HCT116 (cell line): Measurements from ENCODE around the gene NDUFB8. TPM values are rescaled to one million over a fixed set of nuclear protein-coding genes. Genes with fewer than 3 reads are reported as not detected.
A peak's percentile ranks its signal among the peaks of the same experiment; 100 is the strongest.

Experiments used
- ATAC-seq: fragments of 200-7000 bp; cut with Tn5 transposase; 2 replicates; pipeline ENCODE4 v1.9.1; 2020; ENCODE audit warnings: mild to moderate bottlenecking, moderate library complexity
- BruUV-seq: library from RNA; stranded (reverse); fragments of 400-500 nt; replicated peaks from 2 replicates; lab custom pipeline; 2021; lab: Mats Ljungman, UMichigan
- CTCF ChIA-PET: fragments of 300-600 bp; sonication (Branson Sonifier 250); formaldehyde crosslinking; loops from one replicate; lab custom pipeline; 2021; ENCODE audit warnings: antibody characterized with exemption; lab: Charles Lee
- POLR2A ChIA-PET: fragments of 300-600, 350-600 bp; sonication (Branson Sonifier 250); formaldehyde crosslinking; loops from one replicate; lab custom pipeline; 2021; ENCODE audit warnings: antibody characterized with exemption; lab: Charles Lee
- RAD21 ChIA-PET, 2 experiments: fragments of 300-600 bp; sonication (Branson Sonifier 250); formaldehyde crosslinking; loops; one replicate each; lab custom pipeline; 2023; ENCODE audit warnings: low total read pairs in 2 of 2; ENCODE audit not compliant: uncharacterized antibody in 2 of 2, unreplicated experiment in 2 of 2, low non-redundant PET in 1 of 2; lab: Charles Lee
- DNase-seq: peaks from one replicate; pipeline ENCODE4 v3.0.0-alpha.2; 2010; ENCODE audit warnings: low read depth, low spot score
- H2AFZ ChIP-seq: fragments of 200-600 bp; shearing (Covaris generic), sonication (generic); 2 replicates; pipeline ENCODE4 v1.6.1; 2017; ENCODE audit warnings: low read depth, mixed run types, mixed read lengths, antibody characterized with exemption, low read length; ENCODE audit not compliant: poor library complexity, severe bottlenecking
- H3K27ac ChIP-seq: 2 replicates; pipeline ENCODE4 v1.5.1; 2012; ENCODE audit warnings: low read depth, low read length
- H3K27me3 ChIP-seq: fragments of 200-600 bp; sonication (generic); 2 replicates; pipeline ENCODE4 v1.6.1; 2016; ENCODE audit warnings: mixed run types, low read length, mixed read lengths; ENCODE audit not compliant: insufficient read depth
- H3K36me3 ChIP-seq, 2 experiments: fragments of 200-500 bp in 1 of 2; fragments of 200-600 bp in 1 of 2; sonication (Bioruptor generic) in 1 of 2; sonication (generic) in 1 of 2; 2 replicates each; pipeline versions ENCODE4 v1.5.1 to v1.6.1; 2014 to 2016; ENCODE audit warnings: low read length in 2 of 2, inconsistent platforms in 1 of 2, mixed read lengths in 1 of 2, mixed run types in 1 of 2; ENCODE audit not compliant: insufficient read depth in 2 of 2, control insufficient read depth in 1 of 2
- H3K4me1 ChIP-seq, 2 experiments: fragments of 200-600 bp in 1 of 2; sonication (generic) in 1 of 2; 2 replicates each; pipeline versions ENCODE4 v1.5.1 to v1.6.1; 2012 to 2017; ENCODE audit warnings: low read length in 2 of 2, inconsistent platforms in 1 of 2, mild to moderate bottlenecking in 1 of 2, mixed read lengths in 1 of 2, mixed run types in 1 of 2, moderate library complexity in 1 of 2; ENCODE audit not compliant: insufficient read depth in 2 of 2, control insufficient read depth in 1 of 2
- H3K4me2 ChIP-seq: fragments of 200-600 bp; sonication (generic); 2 replicates; pipeline ENCODE4 v1.6.1; 2017; ENCODE audit warnings: mixed run types, low read length, mixed read lengths
- H3K4me3 ChIP-seq, 2 experiments: fragments of 200-600 bp in 1 of 2; sonication (generic) in 1 of 2; replicated peaks in 1 of 2; 2 replicates each; pipeline ENCODE4 v1.5.1; 2011 to 2016; ENCODE audit warnings: low read length in 2 of 2, control low read depth in 1 of 2, low read depth in 1 of 2, mild to moderate bottlenecking in 1 of 2, mixed read lengths in 1 of 2, mixed run types in 1 of 2
- H3K79me2 ChIP-seq: fragments of 200-600 bp; sonication (generic); 2 replicates; pipeline ENCODE4 v1.6.1; 2017; ENCODE audit warnings: mild to moderate bottlenecking, mixed run types, low read length, moderate library complexity, mixed read lengths; ENCODE audit not compliant: insufficient read depth
- H3K9ac ChIP-seq: fragments of 200-600 bp; sonication (generic); 2 replicates; pipeline ENCODE4 v1.6.1; 2016; ENCODE audit warnings: low read length, mixed read lengths
- H3K9me2 ChIP-seq: fragments of 200-600 bp; sonication (generic), shearing (Covaris generic); 2 replicates; pipeline ENCODE4 v1.6.1; 2017; ENCODE audit warnings: mixed run types, mild to moderate bottlenecking, moderate library complexity; ENCODE audit not compliant: insufficient read depth
- H3K9me3 ChIP-seq, 2 experiments: fragments of 200-500 bp in 1 of 2; fragments of 200-600 bp in 1 of 2; sonication (Bioruptor generic) in 1 of 2; sonication (generic) in 1 of 2; 2 replicates each; pipeline ENCODE4 v1.6.1; 2014 to 2017; ENCODE audit warnings: low read length in 2 of 2, mixed read lengths in 2 of 2, inconsistent platforms in 1 of 2, low read depth in 1 of 2, mild to moderate bottlenecking in 1 of 2, mixed run types in 1 of 2, moderate library complexity in 1 of 2; ENCODE audit not compliant: control insufficient read depth in 1 of 2, insufficient read depth in 1 of 2
- H4K20me1 ChIP-seq: fragments of 200-600 bp; sonication (generic), shearing (Covaris generic); 2 replicates; pipeline ENCODE4 v1.6.1; 2017; ENCODE audit warnings: mixed run types, mild to moderate bottlenecking, moderate library complexity; ENCODE audit not compliant: insufficient read depth
- ATF3 ChIP-seq: IDR thresholded peaks from 2 replicates; pipeline ENCODE4 v1.6.1; 2012
- CBX3 ChIP-seq: IDR thresholded peaks from 2 replicates; pipeline ENCODE4 v1.6.1; 2012; ENCODE audit warnings: low read depth
- CEBPB ChIP-seq: IDR thresholded peaks from 2 replicates; pipeline ENCODE4 v1.6.1; 2012; ENCODE audit warnings: low read depth
- EZH2phosphoT487 ChIP-seq: fragments of 200-600 bp; IDR thresholded peaks from 2 replicates; pipeline ENCODE4 v1.6.1; 2018; ENCODE audit warnings: antibody characterized with exemption, borderline replicate concordance
- POLR2AphosphoS5 ChIP-seq: IDR thresholded peaks from 2 replicates; pipeline ENCODE4 v1.6.1; 2011; ENCODE audit warnings: mild to moderate bottlenecking, low read depth, low read length, moderate library complexity
- ZBTB33 ChIP-seq: IDR thresholded peaks from 2 replicates; pipeline ENCODE4 v1.6.1; 2011; ENCODE audit warnings: mild to moderate bottlenecking, low read length, moderate library complexity; ENCODE audit not compliant: insufficient replicate concordance; ENCODE audit errors: extremely low read depth
- intact Hi-C: fragments of 100-400 bp; cut with micrococcal nuclease; formaldehyde crosslinking; loops from 2 replicates; pipeline ENCODE4 v1.10.0; 2022
- total RNA-seq: library from RNA; stranded (reverse); gene quantifications from one replicate; pipeline ENCODE4 v1.2.1, GENCODE V29; 2021; ENCODE audit not compliant: unreplicated experiment

NDUFB8 gene
- total RNA-seq, 1 experiment from 2014 or later, result 243 TPM

- no peaks in the 10 kb centered on the region for H3K9me3 ChIP-seq
- peaks cover 0 to 8% of the 10 kb centered on the region in 2 experiments; a peak in 2 of 4 replicates for H3K36me3 ChIP-seq
- no peaks in the 10 kb centered on the region for H3K79me2 ChIP-seq
- DNase-seq (no peak), ATAC-seq (no peak)
- intact Hi-C loops, result no loop called here
- peaks cover 22% of the 10 kb centered on the region for H3K27me3 ChIP-seq
- RAD21 ChIA-PET, result interaction anchor here in 1 of 2 experiments (1.6 kb wide), 1 partner anchor 396 kb away, joined by 3 read pairs; no protein-coding TSS in a partner anchor
- TF ChIP-seq CEBPB, result no peak
- no peak for TF ChIP-seq ZBTB33
- no peak for TF ChIP-seq CBX3
- no peak for TF ChIP-seq EZH2phosphoT487
- peak; percentile 17; the same call in 1 of the 2 replicates for TF ChIP-seq POLR2AphosphoS5
- no peak for TF ChIP-seq ATF3
- no peak overlapping the region for H3K9ac ChIP-seq
- CTCF ChIA-PET, result interaction anchor here (0.6 to 1.7 kb wide), 7 partner anchors 9 to 49 kb away, joined by 3 to 6 read pairs (median 3); no protein-coding TSS in a partner anchor
- H3K4me3 ChIP-seq, result no peak overlapping the region
- no peaks in the 10 kb centered on the region for H3K9me2 ChIP-seq
- no peaks in the 10 kb centered on the region for H4K20me1 ChIP-seq
- H3K27ac ChIP-seq, result no peak overlapping the region
- no TSS peak for BruUV-seq
- peaks cover 0 to 4% of the 10 kb centered on the region in 2 experiments; a peak in 2 of 4 replicates for H3K4me1 ChIP-seq
- H3K4me2 ChIP-seq, result no peak overlapping the region
- POLR2A ChIA-PET, result no interaction called here
- H2AFZ ChIP-seq, result no peak overlapping the region
These were observed 46.9 kb downstream of the NDUFB8 start for GRCh38 chr10:100482834-100483185.
